ELF-1 (cell line): ENCODE measurements around the gene IMPDH2.

Experiments used
- DNase-seq: peaks from one replicate; pipeline ENCODE4 v3.0.0-alpha.2; 2016; ENCODE audit warnings: low read depth, low spot score

IMPDH2 gene

DNA sequence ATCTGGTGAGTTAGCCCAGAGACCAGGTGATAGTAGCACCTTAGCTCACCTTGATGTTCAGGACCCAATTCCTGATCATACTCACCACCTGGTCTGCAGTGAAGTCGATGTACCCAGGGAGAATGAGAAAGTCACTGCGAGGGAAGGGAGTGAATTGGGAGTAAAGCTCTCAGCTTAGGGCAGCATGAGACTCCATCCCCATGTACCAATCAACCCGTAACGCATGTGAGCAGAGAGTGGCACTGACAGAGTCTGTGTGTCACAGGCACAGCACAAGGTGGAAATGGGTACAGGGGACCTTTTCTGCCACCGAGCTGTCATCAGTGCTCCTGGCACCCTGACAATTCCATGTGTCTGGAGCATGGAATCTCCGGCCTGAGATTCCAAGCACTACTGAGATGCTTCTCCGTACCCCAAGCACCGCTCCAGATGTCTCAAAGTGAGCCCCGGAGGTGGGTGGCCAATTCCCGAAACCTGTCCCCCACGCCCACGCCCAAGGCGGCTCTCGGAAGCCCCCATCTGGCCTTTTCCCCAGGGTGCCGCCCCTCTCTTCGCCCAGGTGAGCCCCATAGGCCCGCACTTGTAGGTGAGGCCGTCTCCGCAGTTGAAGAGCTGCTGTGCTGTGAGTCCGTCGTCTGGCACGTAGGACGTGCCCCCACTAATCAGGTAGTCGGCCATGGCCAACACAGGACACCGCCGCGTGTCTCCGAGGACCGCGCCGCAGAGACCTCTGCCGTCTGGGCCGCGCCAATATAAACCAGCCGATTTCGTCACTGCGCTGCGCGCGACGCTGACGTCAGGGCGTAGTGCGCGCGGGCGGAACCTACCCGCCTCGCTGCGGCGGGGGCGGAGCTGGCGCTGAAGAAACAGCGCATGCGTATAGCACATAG lies at the start of gene IMPDH2:
Gene IMPDH2, minus strand, starts transcription at position 726 of the 890 bp plus-strand sequence. Its CDS starts 48 bp downstream, at position 678.
- peak; percentile 96 for DNase-seq

DNA sequence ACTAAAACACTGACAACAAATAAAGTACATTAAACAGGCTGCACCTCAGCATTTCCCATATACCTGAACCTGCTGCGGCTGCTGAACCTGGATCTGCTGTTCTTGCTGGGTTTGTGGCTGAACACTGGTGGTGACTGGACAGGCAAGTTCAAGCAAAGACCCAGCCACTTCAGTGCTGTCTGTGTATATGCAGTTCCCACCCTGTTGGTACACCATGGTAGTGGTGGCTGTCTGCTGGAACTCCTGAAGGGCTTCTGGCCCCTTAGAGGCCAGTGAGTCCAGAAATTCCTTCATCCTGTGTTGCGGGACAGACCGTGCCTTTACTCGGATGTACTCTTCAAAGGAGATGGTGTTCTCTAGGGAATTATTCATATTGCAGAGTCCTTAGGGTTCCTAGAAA lies 47.4 kb upstream of the IMPDH2 start:
- no peak for DNase-seq

DNA sequence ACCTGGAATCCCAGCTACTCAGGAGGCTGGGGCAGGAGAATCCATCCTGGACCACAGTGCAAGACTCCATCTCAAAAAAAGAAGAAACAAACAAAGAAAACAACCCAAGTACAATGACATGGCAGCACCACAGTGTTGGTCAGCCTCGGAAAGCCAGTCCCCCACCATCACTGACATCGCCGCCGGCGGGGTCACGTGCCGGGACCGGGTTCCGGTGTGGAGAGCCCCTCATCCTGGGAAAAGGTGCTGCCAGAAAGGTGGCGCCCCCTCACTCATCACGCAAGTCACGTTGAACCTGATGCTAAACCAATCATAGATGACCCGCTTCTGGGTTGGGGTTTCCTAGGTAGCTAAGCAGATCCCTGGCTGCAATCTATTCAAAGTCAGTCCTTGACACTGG lies 46.9 kb upstream of the IMPDH2 start:
- DNase-seq: no peak

DNA sequence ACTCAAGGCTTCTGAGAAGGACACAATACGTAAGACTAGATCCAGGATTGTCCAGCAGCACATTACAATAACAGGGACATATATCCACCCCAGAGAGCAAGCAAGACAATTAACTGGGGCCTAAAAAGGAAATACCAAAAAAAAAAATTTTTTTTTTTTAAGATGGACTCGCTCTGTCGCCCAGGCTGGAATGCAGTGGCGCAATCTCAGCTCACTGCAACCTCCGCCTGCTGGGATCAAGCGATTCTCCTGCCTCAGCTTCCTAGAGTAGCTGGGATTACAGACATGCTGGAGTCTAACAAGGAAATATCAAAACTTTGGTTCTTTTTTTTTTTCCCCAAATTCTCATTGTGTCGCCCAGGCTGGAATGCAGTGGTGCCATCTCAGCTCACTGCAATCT lies 28.8 kb upstream of the IMPDH2 start:
- DNase-seq: no peak

DNA sequence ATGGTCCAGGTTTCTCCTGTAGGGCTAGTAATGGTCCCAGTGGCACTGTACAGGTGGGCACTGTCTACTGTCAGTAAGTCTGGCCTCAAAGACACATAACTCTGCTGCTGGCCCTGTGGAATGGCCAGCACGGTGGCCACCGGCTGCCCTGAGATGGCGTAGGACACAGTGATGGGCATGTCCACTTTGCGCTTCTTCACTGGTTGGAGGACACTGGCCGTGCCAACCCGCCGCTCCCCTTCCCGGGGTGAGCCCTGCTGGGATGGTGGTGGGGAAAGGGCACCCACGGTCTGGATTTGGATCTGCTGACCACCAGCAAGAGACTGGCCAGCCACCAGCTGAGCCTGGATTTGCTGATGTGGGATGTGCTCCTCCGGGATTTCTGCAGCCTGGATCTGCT lies 28.1 kb upstream of the IMPDH2 start:
- no peak for DNase-seq

DNA sequence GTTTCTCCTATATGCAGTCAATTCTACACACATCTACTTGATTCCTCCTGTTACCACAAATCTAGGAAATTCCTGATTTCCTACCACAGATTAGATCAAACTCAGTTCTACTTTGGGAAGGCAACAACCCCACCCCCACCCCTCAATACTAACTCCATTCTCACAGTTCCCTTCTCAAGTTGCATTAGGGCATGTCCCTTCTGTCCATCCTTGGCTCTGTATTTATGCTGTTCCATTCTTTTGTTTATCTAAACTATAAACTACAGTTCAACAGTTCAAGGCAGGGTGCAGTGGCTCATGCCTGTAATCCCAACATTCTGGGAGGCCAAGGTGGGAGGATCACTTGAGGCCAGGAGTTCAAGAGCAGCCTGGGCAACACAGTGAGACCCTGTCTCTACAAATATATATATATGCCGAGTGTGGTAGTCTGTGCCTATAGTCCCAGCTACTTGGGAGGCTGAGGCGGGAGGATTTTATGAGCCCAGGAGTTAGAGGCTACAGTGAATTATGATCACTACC lies 25.2 kb upstream of the IMPDH2 start:
- no peak for DNase-seq

DNA sequence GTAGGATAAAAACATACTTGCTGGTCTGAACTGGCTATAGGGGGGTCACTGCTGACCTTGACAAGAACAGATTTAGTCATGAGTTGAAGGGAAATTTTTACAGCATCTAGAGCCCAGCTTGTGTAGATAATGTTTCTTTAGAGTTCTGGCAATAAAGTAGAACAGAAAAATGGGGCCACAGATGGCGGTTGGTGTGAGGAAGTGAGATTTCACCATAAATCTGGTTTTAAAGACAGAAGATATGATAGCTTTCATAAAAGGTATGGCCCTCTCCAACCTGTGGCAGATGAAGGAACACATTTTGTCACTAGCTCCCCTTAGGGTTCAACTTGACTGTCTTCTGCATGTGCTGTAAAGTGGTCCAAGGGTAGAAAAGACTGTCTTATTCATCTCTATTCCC lies 24.3 kb upstream of the IMPDH2 start:
- no peak for DNase-seq

DNA sequence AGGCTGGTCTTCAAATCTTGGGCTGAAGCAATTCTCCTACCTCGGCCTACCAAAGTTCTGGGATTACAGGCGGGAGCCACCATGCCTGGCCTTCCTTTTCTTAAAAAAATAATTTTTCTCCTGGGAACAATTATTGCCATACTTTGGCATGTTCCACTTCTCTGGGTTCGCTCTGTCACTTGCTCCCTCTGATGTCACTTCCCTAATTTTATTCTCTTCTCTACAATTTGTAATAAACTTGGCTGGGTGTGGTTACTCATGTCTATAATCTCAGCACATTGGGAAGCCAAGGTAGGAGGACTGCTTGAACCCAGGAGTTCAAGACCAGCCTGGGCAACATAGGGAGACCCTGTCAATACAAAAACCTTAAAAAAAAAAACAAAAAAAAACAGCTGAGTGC lies 6.1 kb upstream of the IMPDH2 start:
- DNase-seq: no peak

DNA sequence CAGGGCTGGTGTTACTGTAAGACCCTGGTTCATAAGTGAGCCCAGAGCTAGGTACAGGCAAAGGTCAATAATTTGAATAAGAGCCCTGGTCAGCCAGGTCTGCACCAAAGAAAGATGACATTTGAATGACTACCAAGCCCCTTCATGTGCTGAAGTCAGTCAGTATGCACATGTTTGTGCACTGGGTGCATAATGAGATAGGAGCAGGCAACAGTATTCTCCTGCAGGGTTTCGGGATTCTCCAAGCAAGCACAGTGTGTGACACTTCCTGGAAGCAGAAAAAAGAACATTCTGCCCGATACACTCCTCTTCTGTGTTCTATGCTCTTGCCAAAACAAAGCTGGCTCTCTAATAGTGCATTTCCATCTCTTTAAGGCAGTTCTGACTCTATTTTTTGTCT lies 5.5 kb upstream of the IMPDH2 start:
- DNase-seq: no peak

DNA sequence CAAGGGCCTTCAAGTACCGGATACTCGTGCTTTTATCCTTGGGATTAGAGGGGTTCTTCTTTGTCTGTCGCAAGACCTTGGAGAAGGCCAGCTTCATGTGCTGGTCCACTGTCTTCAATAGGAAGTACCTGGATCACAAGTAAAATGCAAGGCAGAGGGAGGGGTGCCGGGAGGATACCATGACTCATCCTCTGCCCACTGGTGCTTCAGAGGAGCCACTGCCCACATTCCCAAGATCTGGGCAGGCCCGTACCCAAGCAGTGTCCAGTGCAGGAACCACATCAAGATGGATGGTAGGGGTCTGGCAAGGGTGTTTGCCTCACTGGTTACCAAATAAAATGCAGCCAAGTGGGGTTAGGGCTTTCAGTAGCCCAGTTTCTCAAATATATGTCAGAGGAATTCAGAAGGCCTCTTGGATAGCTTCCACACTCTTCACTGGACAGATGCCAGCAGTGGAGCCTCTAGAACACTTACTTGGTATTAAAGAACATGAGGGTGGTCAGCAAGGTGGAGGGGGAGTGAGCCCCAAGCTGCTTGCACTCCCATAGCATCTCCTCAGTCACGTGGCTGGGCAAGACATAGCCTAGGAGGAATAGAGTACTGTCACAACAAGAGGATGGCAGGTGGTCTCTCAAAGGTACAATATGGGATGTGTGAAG lies 3.6 kb upstream of the IMPDH2 start:
- DNase-seq: no peak

DNA sequence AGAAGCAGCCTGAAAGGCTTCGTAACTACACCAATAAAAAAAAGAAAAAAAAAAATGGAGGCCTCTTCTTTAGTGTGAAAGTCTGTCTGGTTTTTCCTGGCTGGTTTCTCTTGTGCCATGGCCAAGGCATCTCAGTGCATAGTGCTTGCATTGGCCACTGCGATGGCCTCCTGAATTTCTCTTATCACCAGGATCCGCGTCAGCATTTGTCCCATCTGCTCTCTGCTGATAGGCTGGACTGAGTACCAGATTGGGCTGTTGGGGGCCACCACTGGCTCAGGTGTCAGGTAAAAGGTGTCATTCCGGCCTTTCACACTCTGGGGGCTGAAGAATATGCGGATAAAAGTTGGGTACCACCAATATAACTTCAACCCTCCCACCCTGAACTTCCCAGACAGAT lies 1.1 kb upstream of the IMPDH2 start:
- no peak for DNase-seq

DNA sequence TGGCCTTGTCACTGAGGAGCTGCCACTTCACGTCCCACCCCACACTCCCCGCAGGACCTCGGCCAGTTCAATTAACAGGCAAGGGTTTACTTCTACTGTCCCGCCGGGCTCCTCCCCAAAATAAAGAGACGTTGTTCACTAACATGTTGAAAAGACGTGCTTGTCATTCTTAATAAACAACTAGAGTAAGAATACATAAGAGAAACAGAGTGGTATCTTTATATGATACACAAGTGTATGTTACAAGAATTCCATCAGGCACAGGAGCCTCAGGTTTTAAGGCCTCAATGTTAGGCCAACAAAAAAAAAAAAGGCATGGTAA lies 326 bp upstream of the IMPDH2 start:
- DNase-seq: no peak

DNA sequence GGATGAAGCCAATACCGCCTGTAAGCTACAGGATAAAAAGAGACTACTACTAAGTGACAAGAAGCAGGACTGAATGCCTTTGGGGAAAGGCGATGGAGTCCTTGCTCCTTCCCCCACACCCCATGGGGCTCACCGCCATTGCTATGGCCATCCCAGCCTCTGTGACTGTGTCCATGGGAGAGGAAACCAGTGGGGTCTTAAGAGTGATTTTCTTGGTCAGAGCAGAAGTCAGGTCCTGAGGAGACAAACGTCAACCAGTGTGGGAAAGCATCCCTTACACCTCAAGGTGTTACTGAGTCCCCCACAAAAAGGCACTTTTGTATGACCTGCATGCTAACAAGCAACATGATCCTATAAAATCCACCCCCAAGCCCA lies 913 bp downstream of the IMPDH2 start:
- no peak for DNase-seq

DNA sequence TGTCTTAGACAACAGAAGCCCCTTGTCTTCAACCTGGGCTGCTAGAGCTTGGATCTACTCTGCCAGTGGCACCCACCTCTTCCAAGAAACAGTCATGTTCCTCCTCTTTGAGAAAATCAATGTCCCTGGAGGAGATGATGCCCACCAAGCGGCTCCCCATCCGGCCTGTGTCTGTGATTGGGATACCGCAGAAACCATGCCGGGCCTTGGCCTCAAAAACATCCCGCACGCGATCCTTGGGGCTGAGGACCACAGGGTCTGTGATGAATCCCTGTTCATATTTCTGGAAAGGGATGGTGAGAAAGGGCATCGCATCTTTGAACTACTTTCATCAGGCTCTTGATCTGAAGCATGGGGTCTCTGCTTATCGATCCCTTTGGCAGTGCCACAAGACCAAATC lies 1.6 kb downstream of the IMPDH2 start:
- no peak for DNase-seq

DNA sequence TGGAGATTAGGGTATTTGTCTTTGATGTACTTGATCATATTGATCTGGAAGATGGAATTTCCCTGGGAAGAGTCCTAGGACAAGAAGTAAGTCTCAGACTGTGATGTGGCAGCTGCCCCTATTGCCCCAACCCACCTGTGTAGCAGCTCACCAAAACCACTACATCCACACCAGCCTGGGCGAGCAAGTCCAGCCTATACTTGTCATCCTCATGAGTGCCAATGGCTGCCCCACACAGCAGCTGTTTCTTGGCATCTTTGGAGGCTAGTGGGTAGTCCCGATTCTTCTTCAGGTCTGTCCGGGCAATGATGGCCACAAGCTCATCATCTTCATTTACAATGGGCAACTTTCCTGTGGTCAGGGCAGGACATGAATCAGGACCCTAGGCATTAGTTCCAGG lies 2.7 kb downstream of the IMPDH2 start:
- DNase-seq: no peak

DNA sequence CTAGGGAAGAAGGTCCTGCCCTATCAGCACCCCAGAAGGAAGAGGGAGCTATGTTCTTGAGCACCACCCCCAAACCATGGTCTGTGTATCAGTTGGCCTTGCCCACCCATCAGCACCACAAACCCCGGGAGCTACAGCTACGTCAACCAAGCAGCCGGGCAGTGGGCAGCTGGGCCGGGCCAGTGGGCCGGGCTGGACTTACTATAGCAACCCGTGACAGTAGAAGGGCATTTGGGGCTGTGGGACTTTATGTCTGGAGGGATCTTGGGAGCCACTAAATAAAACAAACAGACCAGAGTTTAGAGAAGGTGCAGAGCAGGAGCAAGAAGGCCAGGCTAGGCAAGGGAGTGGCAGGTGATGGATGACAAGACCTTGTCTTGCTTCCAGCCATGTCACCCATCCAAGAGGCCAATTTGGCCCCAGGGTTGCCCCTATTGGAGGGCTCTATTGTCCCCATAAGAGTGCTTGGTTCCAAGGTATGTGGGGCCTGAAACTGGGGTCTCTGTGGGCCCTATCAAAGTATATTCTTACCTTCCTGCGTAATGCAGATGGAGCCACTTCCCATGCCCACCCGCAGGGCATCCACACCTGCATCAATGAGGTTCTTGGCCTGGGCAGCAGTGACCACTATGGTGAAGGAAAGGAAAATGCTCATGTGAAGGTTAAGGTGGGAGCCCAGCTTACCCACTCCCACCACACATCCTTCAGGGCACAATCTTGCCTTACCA lies 3.2 kb downstream of the IMPDH2 start:
- no peak for DNase-seq

DNA sequence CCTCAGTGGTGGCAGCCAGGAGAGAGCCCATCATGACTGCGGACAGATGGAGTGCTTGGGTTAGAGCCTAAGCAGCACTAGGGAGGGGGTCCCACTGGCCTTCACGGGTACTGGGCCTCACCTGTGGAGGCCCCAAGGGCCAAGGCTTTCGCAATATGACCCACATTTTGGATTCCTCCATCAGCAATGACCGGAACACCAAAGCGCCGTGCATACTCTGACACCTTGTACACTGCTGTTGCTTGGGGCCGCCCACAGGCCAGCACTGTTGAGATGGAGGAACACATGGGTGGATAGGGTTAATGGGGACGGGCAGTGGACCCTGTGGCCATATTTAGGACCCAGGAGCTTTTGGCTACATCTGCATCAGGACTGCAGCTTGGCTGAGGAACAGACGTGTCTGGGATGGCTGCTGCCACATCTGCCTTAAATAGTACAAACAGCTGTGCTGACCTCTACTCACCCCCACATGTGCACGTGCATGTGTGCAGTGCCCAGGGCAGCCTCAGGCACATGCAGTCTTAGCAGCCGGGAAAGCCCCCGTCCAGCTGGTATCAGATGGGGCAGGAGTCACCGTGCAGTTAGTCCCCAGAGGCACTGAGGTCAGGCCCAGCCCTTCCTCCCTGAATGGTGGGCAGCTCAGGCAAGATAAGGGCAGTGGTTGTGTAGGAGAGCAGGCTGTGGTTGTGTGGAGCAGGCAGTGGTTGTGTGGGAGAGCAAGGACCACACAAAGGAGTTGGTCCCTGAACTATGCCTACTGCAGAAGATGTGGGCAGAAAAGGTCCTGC lies 4.0 kb downstream of the IMPDH2 start:
- DNase-seq: no peak

DNA sequence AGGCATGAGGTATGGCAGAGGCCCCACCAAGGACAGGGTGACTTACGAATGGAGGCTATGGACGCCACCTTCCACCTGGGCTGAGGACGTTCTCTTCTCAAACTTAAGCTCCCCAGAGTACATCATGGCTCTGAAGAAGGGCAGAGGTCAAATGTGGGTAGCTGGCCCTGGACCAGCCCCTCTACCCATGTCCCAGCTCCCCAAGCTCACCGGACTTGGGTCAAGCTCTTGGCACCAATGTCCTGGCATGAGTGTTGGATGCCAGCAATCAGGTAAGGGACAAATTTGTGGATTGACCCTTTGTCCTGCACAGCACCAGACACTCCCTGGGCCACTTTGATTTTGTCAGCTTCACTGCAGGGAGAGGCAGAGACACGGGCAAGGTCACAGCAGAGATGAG lies 4.7 kb downstream of the IMPDH2 start:
- no peak for DNase-seq

DNA sequence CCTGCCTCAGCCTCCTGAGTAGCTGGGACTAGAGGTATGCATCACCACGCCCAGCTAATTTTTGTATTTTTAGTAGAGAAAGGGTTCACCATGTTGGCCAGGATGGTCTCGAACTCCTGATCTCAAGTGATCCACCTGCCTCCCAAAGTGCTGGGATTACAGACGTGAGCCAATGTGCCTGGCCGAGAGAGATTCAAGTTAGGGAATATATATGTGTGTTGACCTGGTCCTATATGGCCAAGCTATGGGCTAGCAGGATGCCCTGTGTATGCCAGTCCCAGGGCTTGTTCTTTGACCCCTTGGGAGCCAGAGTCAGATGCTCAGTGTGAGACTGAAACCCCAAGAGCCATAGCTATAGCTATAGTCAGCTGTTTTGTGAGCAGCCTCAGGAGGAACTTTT lies 5.4 kb downstream of the IMPDH2 start:
- DNase-seq: no peak

DNA sequence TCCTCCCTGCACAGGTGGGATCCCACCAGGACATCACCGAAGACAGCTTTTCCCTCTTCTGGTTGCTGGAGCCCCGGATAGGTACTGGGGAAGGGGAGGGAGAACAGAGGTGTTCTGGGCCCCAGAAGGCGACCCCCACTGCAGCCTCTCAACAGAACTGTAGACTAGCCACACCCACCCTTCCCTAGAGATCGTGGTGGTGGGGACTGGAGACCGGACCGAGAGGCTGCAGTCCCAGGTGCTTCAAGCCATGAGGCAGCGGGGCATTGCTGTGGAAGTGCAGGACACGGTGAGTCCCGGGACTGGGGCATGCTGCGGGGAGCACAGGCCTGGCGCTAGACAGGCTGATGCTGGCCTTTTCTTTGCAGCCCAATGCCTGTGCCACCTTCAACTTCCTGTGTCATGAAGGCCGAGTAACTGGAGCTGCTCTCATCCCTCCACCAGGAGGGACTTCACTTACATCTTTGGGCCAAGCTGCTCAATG lies 6.5 kb downstream of the IMPDH2 start:
- DNase-seq: peak; percentile 53

DNA sequence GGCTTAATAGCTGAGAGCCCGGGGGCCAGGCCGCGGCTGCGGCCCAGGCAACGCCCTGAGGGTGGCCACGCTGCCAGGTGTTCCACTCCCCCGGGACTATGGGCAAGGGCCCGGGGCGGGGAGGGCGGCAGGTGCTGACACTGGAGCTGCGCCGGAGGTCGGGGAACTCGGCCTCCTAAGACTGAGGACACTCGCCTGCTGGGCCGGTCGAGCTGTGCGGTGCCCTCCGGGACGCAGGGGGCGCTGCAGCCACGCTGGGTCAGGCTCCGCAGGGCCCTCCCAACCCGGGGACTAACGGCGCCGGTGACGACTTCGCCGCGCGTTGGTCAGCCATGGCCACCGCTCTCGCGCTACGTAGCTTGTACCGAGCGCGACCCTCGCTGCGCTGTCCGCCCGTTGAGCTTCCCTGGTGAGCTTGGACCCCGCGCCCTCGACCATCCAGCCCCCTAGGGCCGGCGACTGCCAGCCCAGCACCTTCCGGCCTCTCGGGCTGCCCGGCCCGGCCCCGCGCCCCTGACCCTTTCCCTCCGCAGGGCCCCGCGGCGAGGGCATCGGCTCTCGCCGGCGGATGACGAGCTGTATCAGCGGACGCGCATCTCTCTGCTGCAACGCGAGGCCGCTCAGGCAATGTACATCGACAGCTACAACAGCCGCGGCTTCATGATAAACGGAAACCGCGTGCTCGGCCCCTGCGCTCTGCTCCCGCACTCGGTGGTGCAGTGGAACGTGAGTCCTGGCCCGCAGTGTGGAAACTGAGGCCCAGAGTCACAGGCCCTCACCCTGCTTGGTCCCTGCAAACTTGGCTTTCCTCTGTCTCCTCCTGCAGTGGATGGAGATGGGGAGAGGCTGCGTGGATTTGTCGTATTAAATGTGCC lies 7.1 kb downstream of the IMPDH2 start, which contains the start of gene NDUFAF3:
Gene NDUFAF3, plus strand, starts transcription at position 309 of the 875 bp plus-strand sequence. Its CDS starts 24 bp downstream, at position 333.
- DNase-seq: peak; percentile 98
